Measurements from ENCODE around the gene MX2.

GRCh38 chr21:41438425-41439113 lies 76.7 kb downstream of the MX2 start:
- no peak for TF ChIP-seq POLR2AphosphoS5 (IDR thresholded peaks at IDR 0.05; ENCODE audit: low read depth, low read length)
- TF ChIP-seq CTCF (IDR thresholded peaks at IDR 0.05) = no peak
- no peak for TF ChIP-seq TCF7L2 (IDR thresholded peaks at IDR 0.05; ENCODE audit: low read depth, low read length)
- TF ChIP-seq REST (IDR thresholded peaks at IDR 0.05; ENCODE audit: insufficient read depth in 1 of 2, low read depth in 2 of 2, low read length in 1 of 2) = no peak
- TF ChIP-seq SIN3A (IDR thresholded peaks at IDR 0.05; ENCODE audit: borderline replicate concordance, insufficient read depth, low read depth, low read length) = no peak
